ENCODE results near the gene JCAD. TPM values are rescaled to one million over a fixed set of nuclear protein-coding genes. Genes with fewer than 3 reads are reported as not detected.

The JCAD gene
- polyA plus RNA-seq, 1 donor from 2014 or later: 2.3 TPM

DNA sequence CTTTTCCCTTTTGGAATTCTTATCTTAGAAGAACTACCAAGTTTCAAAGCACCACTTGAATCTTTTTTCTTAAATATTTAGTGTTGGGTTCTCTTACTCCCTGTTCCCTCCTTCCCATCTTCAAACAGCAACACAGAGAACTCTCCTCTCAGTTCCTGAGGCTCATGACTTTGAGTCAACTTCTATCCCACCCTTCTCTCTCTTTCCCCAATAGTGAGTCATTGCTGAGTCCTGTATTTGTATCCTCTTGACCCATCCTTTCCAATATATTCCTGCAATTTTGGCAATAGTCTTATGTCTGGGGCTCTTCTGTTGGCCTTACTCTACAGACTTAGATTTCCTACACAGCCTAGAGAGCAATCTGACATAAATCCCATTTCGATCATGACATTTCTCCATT lies 20.8 kb upstream of the JCAD start:
- Histone ChIP-seq H3F3A (ENCODE audit: insufficient read depth, low read length, poor library complexity, severe bottlenecking) (no peaks in the 10 kb centered on the region), H3K79me2 (replicated peaks; ENCODE audit: insufficient read depth, low read length) (no peaks in the 10 kb centered on the region)

DNA sequence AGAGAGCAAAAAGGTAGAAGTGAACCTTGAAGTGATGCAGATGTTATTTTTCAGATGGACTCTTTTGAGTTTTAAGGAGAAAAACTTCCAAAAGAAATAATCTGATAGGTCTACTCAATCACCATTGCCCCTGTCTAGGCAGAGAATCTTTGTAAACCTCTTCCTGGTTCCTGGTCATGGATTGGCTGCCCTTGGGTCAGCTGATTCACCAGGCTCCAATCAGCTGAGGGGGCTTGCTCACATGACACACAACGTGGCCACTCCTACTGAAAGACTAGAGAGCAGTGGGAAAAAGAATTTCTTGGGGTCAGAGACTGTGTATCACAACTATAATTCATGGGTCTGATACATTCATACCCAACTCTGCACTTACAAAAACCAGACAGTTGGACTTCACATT lies 20.0 kb upstream of the JCAD start:
- Histone ChIP-seq H4K20me1 (ENCODE audit: insufficient read depth) (no peaks in the 10 kb centered on the region), H3K36me3 (ENCODE audit: insufficient read depth, low read length) (no peaks in the 10 kb centered on the region), H3K9me3 (ENCODE audit: low read length) (no peaks in the 10 kb centered on the region), H3K79me2 (replicated peaks; ENCODE audit: insufficient read depth, low read length) (no peaks in the 10 kb centered on the region), H3K9ac (ENCODE audit: low read length) (no peak overlapping the region), H3K27me3 (ENCODE audit: insufficient read depth, low read depth, low read length) (no peaks in the 10 kb centered on the region), H3K9me2 (ENCODE audit: insufficient read depth, low read length) (no peaks in the 10 kb centered on the region), H3K4me3 (ENCODE audit: low read length) (no peak overlapping the region), H3K27ac (ENCODE audit: low read length) (no peak overlapping the region), H3K4me2 (ENCODE audit: low read length) (no peak overlapping the region), H3F3A (ENCODE audit: insufficient read depth, low read length, poor library complexity, severe bottlenecking) (no peaks in the 10 kb centered on the region), H2AFZ (ENCODE audit: low read depth, low read length) (no peak overlapping the region)
- TF ChIP-seq TAF1 (IDR thresholded peaks at IDR 0.05; ENCODE audit: low read depth) (no peak), RAD21 (conservative IDR thresholded peaks at IDR 0.05) (no peak)
- TF ChIP-seq, protein P1, sequence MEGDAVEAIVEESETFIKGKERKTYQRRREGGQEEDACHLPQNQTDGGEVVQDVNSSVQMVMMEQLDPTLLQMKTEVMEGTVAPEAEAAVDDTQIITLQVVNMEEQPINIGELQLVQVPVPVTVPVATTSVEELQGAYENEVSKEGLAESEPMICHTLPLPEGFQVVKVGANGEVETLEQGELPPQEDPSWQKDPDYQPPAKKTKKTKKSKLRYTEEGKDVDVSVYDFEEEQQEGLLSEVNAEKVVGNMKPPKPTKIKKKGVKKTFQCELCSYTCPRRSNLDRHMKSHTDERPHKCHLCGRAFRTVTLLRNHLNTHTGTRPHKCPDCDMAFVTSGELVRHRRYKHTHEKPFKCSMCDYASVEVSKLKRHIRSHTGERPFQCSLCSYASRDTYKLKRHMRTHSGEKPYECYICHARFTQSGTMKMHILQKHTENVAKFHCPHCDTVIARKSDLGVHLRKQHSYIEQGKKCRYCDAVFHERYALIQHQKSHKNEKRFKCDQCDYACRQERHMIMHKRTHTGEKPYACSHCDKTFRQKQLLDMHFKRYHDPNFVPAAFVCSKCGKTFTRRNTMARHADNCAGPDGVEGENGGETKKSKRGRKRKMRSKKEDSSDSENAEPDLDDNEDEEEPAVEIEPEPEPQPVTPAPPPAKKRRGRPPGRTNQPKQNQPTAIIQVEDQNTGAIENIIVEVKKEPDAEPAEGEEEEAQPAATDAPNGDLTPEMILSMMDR (IDR thresholded peaks at IDR 0.05; ENCODE audit: poor library complexity, severe bottlenecking): no peak

More for the DNA sequence above, 20.8 kb upstream of the JCAD start:
- no peak overlapping the region for H3K27ac ChIP-seq (ENCODE audit: low read length)
- TF ChIP-seq, protein P2, sequence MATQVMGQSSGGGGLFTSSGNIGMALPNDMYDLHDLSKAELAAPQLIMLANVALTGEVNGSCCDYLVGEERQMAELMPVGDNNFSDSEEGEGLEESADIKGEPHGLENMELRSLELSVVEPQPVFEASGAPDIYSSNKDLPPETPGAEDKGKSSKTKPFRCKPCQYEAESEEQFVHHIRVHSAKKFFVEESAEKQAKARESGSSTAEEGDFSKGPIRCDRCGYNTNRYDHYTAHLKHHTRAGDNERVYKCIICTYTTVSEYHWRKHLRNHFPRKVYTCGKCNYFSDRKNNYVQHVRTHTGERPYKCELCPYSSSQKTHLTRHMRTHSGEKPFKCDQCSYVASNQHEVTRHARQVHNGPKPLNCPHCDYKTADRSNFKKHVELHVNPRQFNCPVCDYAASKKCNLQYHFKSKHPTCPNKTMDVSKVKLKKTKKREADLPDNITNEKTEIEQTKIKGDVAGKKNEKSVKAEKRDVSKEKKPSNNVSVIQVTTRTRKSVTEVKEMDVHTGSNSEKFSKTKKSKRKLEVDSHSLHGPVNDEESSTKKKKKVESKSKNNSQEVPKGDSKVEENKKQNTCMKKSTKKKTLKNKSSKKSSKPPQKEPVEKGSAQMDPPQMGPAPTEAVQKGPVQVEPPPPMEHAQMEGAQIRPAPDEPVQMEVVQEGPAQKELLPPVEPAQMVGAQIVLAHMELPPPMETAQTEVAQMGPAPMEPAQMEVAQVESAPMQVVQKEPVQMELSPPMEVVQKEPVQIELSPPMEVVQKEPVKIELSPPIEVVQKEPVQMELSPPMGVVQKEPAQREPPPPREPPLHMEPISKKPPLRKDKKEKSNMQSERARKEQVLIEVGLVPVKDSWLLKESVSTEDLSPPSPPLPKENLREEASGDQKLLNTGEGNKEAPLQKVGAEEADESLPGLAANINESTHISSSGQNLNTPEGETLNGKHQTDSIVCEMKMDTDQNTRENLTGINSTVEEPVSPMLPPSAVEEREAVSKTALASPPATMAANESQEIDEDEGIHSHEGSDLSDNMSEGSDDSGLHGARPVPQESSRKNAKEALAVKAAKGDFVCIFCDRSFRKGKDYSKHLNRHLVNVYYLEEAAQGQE (IDR thresholded peaks at IDR 0.05; ENCODE audit: borderline replicate concordance): no peak
- TF ChIP-seq RAD21 (conservative IDR thresholded peaks at IDR 0.05) (no peak), EZH2 (IDR thresholded peaks at IDR 0.05; ENCODE audit: borderline replicate concordance, insufficient read depth, low read length, poor library complexity, severe bottlenecking) (no peak), TAF1 (IDR thresholded peaks at IDR 0.05; ENCODE audit: low read depth) (no peak), MXI1 (conservative IDR thresholded peaks at IDR 0.05; ENCODE audit: poor library complexity, severe bottlenecking) (no peak), SMC3 (conservative IDR thresholded peaks at IDR 0.05; ENCODE audit: poor library complexity) (no peak), EP300 (conservative IDR thresholded peaks at IDR 0.05; ENCODE audit: poor library complexity, severe bottlenecking) (no peak), POLR2AphosphoS5 (IDR thresholded peaks at IDR 0.05) (no peak)
- TF ChIP-seq, protein P1 (IDR thresholded peaks at IDR 0.05; ENCODE audit: poor library complexity, severe bottlenecking): no peak
- H3K4me2 ChIP-seq (ENCODE audit: low read length): no peak overlapping the region
- H3K9ac ChIP-seq (ENCODE audit: low read length): no peak overlapping the region
- H2AFZ ChIP-seq (ENCODE audit: low read depth, low read length): no peak overlapping the region
- no peak overlapping the region for H3K4me3 ChIP-seq (ENCODE audit: low read length)
- no peaks in the 10 kb centered on the region for H3K9me3 ChIP-seq (ENCODE audit: low read length)
- no peaks in the 10 kb centered on the region for H3K36me3 ChIP-seq (ENCODE audit: insufficient read depth, low read length)
- H4K20me1 ChIP-seq (ENCODE audit: insufficient read depth): no peaks in the 10 kb centered on the region
- no peaks in the 10 kb centered on the region for H3K27me3 ChIP-seq (ENCODE audit: insufficient read depth, low read depth, low read length)
- no peaks in the 10 kb centered on the region for H3K9me2 ChIP-seq (ENCODE audit: insufficient read depth, low read length)
